K562 (cell line): ENCODE measurements around the gene RHOF. TPM values are rescaled to one million over a fixed set of nuclear protein-coding genes. Genes with fewer than 3 reads are reported as not detected.

ENCODE experiments used
- ETS2 ChIP-seq: IDR thresholded peaks from 2 replicates; pipeline ENCODE4 v1.6.1; 2016; ENCODE audit warnings: borderline replicate concordance, missing genetic modification characterization, mild to moderate bottlenecking, moderate library complexity, missing compliant biosample characterization; ENCODE audit not compliant: poor library complexity, severe bottlenecking
- GTF2E2 ChIP-seq: fragments of 200-800 bp; sonication (Bioruptor generic); IDR thresholded peaks from 2 replicates; pipeline ENCODE4 v1.6.1; 2016; ENCODE audit warnings: missing genetic modification characterization, missing compliant biosample characterization
- HEY1 ChIP-seq: fragments of 250-450 bp; sonication (Bioruptor Pico); IDR thresholded peaks from 2 replicates; pipeline ENCODE4 v1.5.0; 2020; ENCODE audit warnings: mild to moderate bottlenecking, moderate library complexity, borderline replicate concordance
- HOXB6 ChIP-seq: fragments of 250-450 bp; sonication (Bioruptor Pico); IDR thresholded peaks from 2 replicates; pipeline ENCODE4 v1.5.1; 2022; ENCODE audit warnings: mild to moderate bottlenecking, borderline replicate concordance
- MAFG ChIP-seq: fragments of 450-650 bp; conservative IDR thresholded peaks from 2 replicates; pipeline ENCODE4 v1.6.1; 2016; ENCODE audit warnings: missing genetic modification characterization, missing compliant biosample characterization
- MEIS2 ChIP-seq: fragments of 450-650 bp; IDR thresholded peaks from 2 replicates; pipeline ENCODE4 v1.6.1; 2014; ENCODE audit warnings: mild to moderate bottlenecking; ENCODE audit not compliant: partially characterized antibody
- PCBP1 ChIP-seq: fragments of 200-400 bp; formaldehyde crosslinking; IDR thresholded peaks from 2 replicates; pipeline ENCODE4 v1.6.1; 2018; ENCODE audit warnings: mild to moderate bottlenecking, low read depth, low read length; ENCODE audit not compliant: poor library complexity, severe bottlenecking
- RBM39 ChIP-seq: fragments of 200-400 bp; formaldehyde crosslinking; optimal IDR thresholded peaks from 2 replicates; pipeline ENCODE3; 2018; ENCODE audit warnings: low read depth, low read length
- RHOXF2B ChIP-seq: fragments of 250-450 bp; sonication (Bioruptor Pico); conservative IDR thresholded peaks from 2 replicates; pipeline ENCODE4 v1.5.1; 2021
- RUNX1 ChIP-seq: sonication (generic); IDR thresholded peaks from 2 replicates; pipeline ENCODE4 v1.6.1; 2016; ENCODE audit warnings: antibody characterized with exemption, low read depth
- SMAD2 ChIP-seq: fragments of 150-350 bp; IDR thresholded peaks from 2 replicates; pipeline ENCODE4 v1.6.1; 2014; ENCODE audit warnings: low read depth, mild to moderate bottlenecking, low read length
- SP2 ChIP-seq: IDR thresholded peaks from 2 replicates; pipeline ENCODE4 v1.6.1; 2011; ENCODE audit warnings: mild to moderate bottlenecking, low read depth, low read length, moderate library complexity; ENCODE audit not compliant: poor library complexity, severe bottlenecking; ENCODE audit errors: extremely low read depth
- STAT5A ChIP-seq: IDR thresholded peaks from 2 replicates; pipeline ENCODE4 v1.6.1; 2012; ENCODE audit warnings: low read length, inconsistent platforms, borderline replicate concordance
- ZNF586 ChIP-seq: fragments of 450-650 bp; formaldehyde crosslinking; conservative IDR thresholded peaks from 2 replicates; pipeline ENCODE4 v1.4.0; 2020; ENCODE audit warnings: mild to moderate bottlenecking, moderate library complexity
- polyA plus RNA-seq, 8 experiments: library from polyadenylated mRNA; depleted of rRNA in 4 of 8; stranded (reverse) in 5 of 8; unstranded in 3 of 8; fragments of >200 nt; fragmentation: Nextera tagmentation in 2 of 8; fragmentation: Illumina TruSeq in 1 of 8; extraction: Ambion mirVana in 2 of 8; extraction: Trizol in 1 of 8; gene quantifications; 2 replicates each; pipeline versions ENCODE4 v1.2.1 to v1.2.3, GENCODE V29; 2011 to 2014; ENCODE audit warnings: inconsistent platforms in 1 of 8, missing spikeins in 1 of 8
- total RNA-seq, 7 experiments: library from RNA; depleted of rRNA in 6 of 7; stranded (reverse); fragments of >200 nt in 6 of 7; fragmentation: Illumina TruSeq in 2 of 7; extraction: Trizol in 2 of 7; gene quantifications; 2 replicates each; pipeline versions ENCODE4 v1.2.1 to v1.2.3, GENCODE V29; 2011 to 2021; ENCODE audit warnings: low replicate concordance in 1 of 7
- TF ChIP-seq, protein P1 (sequence below): sonication (generic); formaldehyde crosslinking; IDR thresholded peaks from 2 replicates; pipeline ENCODE4 v1.8.1; 2023; ENCODE audit warnings: missing genetic modification reagents, mild to moderate bottlenecking, borderline replicate concordance
- TF ChIP-seq, protein P2 (sequence below), 3 experiments: fragments of 200-800 bp in 1 of 3; sonication (Bioruptor generic) in 1 of 3; sonication (generic) in 1 of 3; formaldehyde crosslinking in 1 of 3; IDR thresholded peaks; 2 replicates each; pipeline versions ENCODE4 v1.6.1 to v1.8.0; 2016 to 2022; ENCODE audit warnings: mild to moderate bottlenecking in 2 of 3, missing compliant biosample characterization in 2 of 3, missing genetic modification characterization in 2 of 3, missing genetic modification reagents in 1 of 3
- TF ChIP-seq, protein P3 (sequence below): IDR thresholded peaks from 2 replicates; pipeline ENCODE4 v1.6.1; 2014; ENCODE audit warnings: antibody characterized with exemption
- TF ChIP-seq, protein P4 (sequence below): IDR thresholded peaks from 2 replicates; pipeline ENCODE4 v1.6.1; 2012; ENCODE audit warnings: low read depth, low read length, improper control_type of control experiment, borderline replicate concordance

The RHOF gene
- total and polyA plus RNA-seq, 9 of the 15 experiments (the other 6 are each of a cell fraction or from before 2014, with no cell fraction given), result 0.13 to 10.1 (median 4.0) TPM

DNA sequence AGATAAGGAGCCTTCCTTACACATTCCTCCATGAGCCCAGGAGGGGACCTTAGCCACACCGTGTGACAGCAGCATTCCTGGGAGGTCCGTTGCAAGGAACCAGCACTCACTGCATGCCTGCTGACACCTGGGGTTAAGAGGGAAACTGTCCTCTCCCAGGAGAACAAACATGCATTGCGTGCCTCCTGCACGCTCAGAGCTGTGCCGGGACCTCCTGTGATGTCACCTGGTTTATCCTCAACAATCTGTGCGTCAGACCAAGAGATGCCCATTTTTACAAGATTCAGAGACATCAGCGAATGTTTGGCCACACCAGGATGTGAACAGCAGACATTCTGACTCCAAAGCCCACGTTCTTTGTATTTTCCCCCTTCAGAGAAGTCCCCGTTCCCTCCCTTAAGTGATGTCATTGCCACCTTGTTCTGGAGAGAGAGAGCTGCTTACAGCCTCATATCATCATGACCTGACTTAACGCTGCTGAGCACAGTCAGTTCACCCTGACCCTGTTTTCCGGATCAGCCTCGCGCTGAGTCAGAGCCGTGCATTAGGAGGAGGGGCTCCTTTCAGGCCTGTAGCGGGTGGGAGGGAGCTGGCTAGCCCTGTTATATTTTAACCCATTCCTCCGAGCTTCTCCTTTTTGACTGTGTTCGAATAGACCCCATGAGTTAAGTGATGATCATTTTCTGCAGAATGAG lies 44.8 kb downstream of the RHOF start (continued):
- TF ChIP-seq, protein P1, sequence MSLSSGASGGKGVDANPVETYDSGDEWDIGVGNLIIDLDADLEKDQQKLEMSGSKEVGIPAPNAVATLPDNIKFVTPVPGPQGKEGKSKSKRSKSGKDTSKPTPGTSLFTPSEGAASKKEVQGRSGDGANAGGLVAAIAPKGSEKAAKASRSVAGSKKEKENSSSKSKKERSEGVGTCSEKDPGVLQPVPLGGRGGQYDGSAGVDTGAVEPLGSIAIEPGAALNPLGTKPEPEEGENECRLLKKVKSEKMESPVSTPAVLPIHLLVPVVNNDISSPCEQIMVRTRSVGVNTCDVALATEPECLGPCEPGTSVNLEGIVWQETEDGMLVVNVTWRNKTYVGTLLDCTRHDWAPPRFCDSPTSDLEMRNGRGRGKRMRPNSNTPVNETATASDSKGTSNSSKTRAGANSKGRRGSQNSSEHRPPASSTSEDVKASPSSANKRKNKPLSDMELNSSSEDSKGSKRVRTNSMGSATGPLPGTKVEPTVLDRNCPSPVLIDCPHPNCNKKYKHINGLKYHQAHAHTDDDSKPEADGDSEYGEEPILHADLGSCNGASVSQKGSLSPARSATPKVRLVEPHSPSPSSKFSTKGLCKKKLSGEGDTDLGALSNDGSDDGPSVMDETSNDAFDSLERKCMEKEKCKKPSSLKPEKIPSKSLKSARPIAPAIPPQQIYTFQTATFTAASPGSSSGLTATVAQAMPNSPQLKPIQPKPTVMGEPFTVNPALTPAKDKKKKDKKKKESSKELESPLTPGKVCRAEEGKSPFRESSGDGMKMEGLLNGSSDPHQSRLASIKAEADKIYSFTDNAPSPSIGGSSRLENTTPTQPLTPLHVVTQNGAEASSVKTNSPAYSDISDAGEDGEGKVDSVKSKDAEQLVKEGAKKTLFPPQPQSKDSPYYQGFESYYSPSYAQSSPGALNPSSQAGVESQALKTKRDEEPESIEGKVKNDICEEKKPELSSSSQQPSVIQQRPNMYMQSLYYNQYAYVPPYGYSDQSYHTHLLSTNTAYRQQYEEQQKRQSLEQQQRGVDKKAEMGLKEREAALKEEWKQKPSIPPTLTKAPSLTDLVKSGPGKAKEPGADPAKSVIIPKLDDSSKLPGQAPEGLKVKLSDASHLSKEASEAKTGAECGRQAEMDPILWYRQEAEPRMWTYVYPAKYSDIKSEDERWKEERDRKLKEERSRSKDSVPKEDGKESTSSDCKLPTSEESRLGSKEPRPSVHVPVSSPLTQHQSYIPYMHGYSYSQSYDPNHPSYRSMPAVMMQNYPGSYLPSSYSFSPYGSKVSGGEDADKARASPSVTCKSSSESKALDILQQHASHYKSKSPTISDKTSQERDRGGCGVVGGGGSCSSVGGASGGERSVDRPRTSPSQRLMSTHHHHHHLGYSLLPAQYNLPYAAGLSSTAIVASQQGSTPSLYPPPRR (CRISPR knock-in tag), result no peak
- no peak for TF ChIP-seq RBM39
- TF ChIP-seq, protein P2, sequence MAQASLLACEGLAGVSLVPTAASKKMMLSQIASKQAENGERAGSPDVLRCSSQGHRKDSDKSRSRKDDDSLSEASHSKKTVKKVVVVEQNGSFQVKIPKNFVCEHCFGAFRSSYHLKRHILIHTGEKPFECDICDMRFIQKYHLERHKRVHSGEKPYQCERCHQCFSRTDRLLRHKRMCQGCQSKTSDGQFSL (CRISPR knock-in tag; IDR thresholded peaks at IDR 0.05), result no peak
- TF ChIP-seq, protein P2 (tag; IDR thresholded peaks at IDR 0.05), result no peak
- TF ChIP-seq SMAD2, result no peak
- TF ChIP-seq SP2, result no peak
- TF ChIP-seq MEIS2, result no peak
- TF ChIP-seq, protein P3, sequence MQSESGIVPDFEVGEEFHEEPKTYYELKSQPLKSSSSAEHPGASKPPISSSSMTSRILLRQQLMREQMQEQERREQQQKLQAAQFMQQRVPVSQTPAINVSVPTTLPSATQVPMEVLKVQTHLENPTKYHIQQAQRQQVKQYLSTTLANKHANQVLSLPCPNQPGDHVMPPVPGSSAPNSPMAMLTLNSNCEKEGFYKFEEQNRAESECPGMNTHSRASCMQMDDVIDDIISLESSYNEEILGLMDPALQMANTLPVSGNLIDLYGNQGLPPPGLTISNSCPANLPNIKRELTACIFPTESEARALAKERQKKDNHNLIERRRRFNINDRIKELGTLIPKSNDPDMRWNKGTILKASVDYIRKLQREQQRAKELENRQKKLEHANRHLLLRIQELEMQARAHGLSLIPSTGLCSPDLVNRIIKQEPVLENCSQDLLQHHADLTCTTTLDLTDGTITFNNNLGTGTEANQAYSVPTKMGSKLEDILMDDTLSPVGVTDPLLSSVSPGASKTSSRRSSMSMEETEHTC, result no peak
- TF ChIP-seq HEY1 (CRISPR knock-in tag), result no peak
- no peak for TF ChIP-seq STAT5A
- TF ChIP-seq RUNX1, result no peak
- 0 out of 2 replicates have a peak, but pooled peaks have one; percentile 12 for TF ChIP-seq RHOXF2B (CRISPR knock-in tag)
- no peak for TF ChIP-seq HOXB6 (CRISPR knock-in tag)
- TF ChIP-seq MAFG, result peak; percentile 72
- TF ChIP-seq ZNF586 (CRISPR knock-in tag), result no peak
- no peak for TF ChIP-seq GTF2E2 (tag)
- TF ChIP-seq PCBP1, result no peak
- no peak for TF ChIP-seq ETS2 (tag)
- TF ChIP-seq, protein P4, sequence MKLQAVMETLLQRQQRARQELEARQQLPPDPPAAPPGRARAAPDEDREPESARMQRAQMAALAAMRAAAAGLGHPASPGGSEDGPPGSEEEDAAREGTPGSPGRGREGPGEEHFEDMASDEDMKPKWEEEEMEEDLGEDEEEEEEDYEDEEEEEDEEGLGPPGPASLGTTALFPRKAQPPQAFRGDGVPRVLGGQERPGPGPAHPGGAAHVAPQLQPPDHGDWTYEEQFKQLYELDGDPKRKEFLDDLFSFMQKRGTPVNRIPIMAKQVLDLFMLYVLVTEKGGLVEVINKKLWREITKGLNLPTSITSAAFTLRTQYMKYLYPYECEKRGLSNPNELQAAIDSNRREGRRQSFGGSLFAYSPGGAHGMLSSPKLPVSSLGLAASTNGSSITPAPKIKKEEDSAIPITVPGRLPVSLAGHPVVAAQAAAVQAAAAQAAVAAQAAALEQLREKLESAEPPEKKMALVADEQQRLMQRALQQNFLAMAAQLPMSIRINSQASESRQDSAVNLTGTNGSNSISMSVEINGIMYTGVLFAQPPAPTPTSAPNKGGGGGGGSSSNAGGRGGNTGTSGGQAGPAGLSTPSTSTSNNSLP, result no peak
